Measurements from ENCODE around the gene FYN. TPM values are rescaled to one million over a fixed set of nuclear protein-coding genes. Genes with fewer than 3 reads are reported as not detected.

The FYN gene
- total RNA-seq, 1 experiment from 2014 or later, result 18.5 TPM

GRCh38 chr6:111711984-111712752, 161.1 kb downstream of the FYN start:
- no peaks in the 10 kb centered on the region for H4K20me1 ChIP-seq (ENCODE audit: insufficient read depth)
- no peak overlapping the region for H3K27ac ChIP-seq (ENCODE audit: low read depth, low read length)
- no peak overlapping the region for H2AFZ ChIP-seq (ENCODE audit: low read depth, low read length, poor library complexity, severe bottlenecking)
- no peaks in the 10 kb centered on the region for H3K9me2 ChIP-seq (ENCODE audit: insufficient read depth)
- DNase-seq (ENCODE audit: low read depth, low spot score) (no peak), ATAC-seq (no peak)
- no peak for TF ChIP-seq REST (IDR thresholded peaks at IDR 0.05; ENCODE audit: low read depth)
- TF ChIP-seq YY1 (IDR thresholded peaks at IDR 0.05; ENCODE audit: extremely low read depth, insufficient replicate concordance, low read depth, low read length), result no peak
- TF ChIP-seq ZBTB33 (IDR thresholded peaks at IDR 0.05; ENCODE audit: extremely low read depth, insufficient replicate concordance, low read length), result no peak
- no peak overlapping the region for H3K9ac ChIP-seq (ENCODE audit: low read length)
- H3K36me3 ChIP-seq (ENCODE audit: control insufficient read depth in 1 of 2, insufficient read depth in 2 of 2, low read length in 2 of 2), result no peaks in the 10 kb centered on the region
- no peaks in the 10 kb centered on the region for H3K9me3 ChIP-seq (ENCODE audit: control insufficient read depth in 1 of 2, insufficient read depth in 1 of 2, low read depth in 1 of 2, low read length in 2 of 2)
- no peak overlapping the region for H3K4me2 ChIP-seq (ENCODE audit: low read length)
- 0 out of 2 replicates have a peak, but pooled peaks cover 8% of the 10 kb centered on the region for H3K27me3 ChIP-seq (ENCODE audit: insufficient read depth, low read length)
- CTCF ChIA-PET, result interaction anchor here (0.9 kb wide), 1 partner anchor 331 kb away, joined by 4 read pairs; no protein-coding TSS in a partner anchor
- no TSS peak for BruUV-seq (replicated peaks)
- no peaks in the 10 kb centered on the region for H3K79me2 ChIP-seq (ENCODE audit: insufficient read depth, low read length)
- RAD21 ChIA-PET (ENCODE audit: low non-redundant PET in 1 of 2, low total read pairs in 2 of 2, uncharacterized antibody in 2 of 2, unreplicated experiment in 2 of 2), result no interaction called here
- H3K4me3 ChIP-seq (replicated peaks in 1 of 2; ENCODE audit: low read depth in 1 of 2, low read length in 2 of 2), result no peak overlapping the region
- intact Hi-C loops (cut with micrococcal nuclease), result loop anchor here (5.0 kb wide), 1 partner anchor 600 kb away; no protein-coding TSS in a partner anchor
- POLR2A ChIA-PET, result no interaction called here
- peaks cover 0 to 5% of the 10 kb centered on the region in 2 experiments; a peak in 2 of 4 replicates for H3K4me1 ChIP-seq (ENCODE audit: control insufficient read depth in 1 of 2, insufficient read depth in 2 of 2, low read length in 2 of 2)
